Stimulated activated naive B cell treated with anti-CD40 and anti-IgM and Interleukin-4, amounts not matched to agents 10 μg/mL and 1 μg/mL and 100 μg/mL, for 72 hours (primary cell): ENCODE results near the gene KDELR3.

Source experiments
- ATAC-seq, 2 donors: fragments of 150-1000 bp; cut with Tn5 transposase; replicated peaks; 2 replicates each; pipeline ENCODE4 v1.10.0; 2021; ENCODE audit warnings: moderate library complexity in 1 of 2
- DNase-seq: peaks from one replicate; pipeline ENCODE4 v3.0.0; 2021
- H3K27ac Mint-ChIP-seq: one replicate; pipeline ENCODE4 v1.8.0; 2022; ENCODE audit warnings: mild to moderate bottlenecking, mixed read lengths
- H3K27me3 Mint-ChIP-seq, 2 donors: one replicate each; pipeline ENCODE4 v1.8.0; 2022; ENCODE audit warnings: mixed read lengths in 2 of 2
- H3K36me3 Mint-ChIP-seq, 2 donors: one replicate each; pipeline ENCODE4 v1.8.0; 2022; ENCODE audit warnings: mixed read lengths in 2 of 2, mild to moderate bottlenecking in 1 of 2
- H3K4me1 Mint-ChIP-seq, 2 donors: one replicate each; pipeline ENCODE4 v1.8.0; 2022; ENCODE audit warnings: mixed read lengths in 2 of 2, mild to moderate bottlenecking in 1 of 2
- H3K4me3 Mint-ChIP-seq, 2 donors: one replicate each; pipeline ENCODE4 v1.8.0; 2022; ENCODE audit warnings: mild to moderate bottlenecking in 2 of 2, mixed read lengths in 2 of 2, moderate library complexity in 1 of 2
- H3K9me3 Mint-ChIP-seq, 2 donors: one replicate each; pipeline ENCODE4 v1.8.0; 2022; ENCODE audit warnings: mixed read lengths in 2 of 2, mild to moderate bottlenecking in 1 of 2

Gene KDELR3

GRCh38 chr22:38448945-38449745, 18.8 kb upstream of the KDELR3 start:
- Mint-ChIP-seq H3K4me3 (no peak overlapping the region), H3K36me3 (no peaks in the 10 kb centered on the region), H3K27ac (no peak overlapping the region), H3K4me1 (peaks cover 3 to 4% of the 10 kb centered on the region in 2 donors), H3K27me3 (peaks cover 49 to 89% of the 10 kb centered on the region in 2 donors), H3K9me3 (no peaks in the 10 kb centered on the region)
- ATAC-seq (no peak), DNase-seq (no peak)

- no peaks in the 10 kb centered on the region for H3K36me3 Mint-ChIP-seq
- H3K27ac Mint-ChIP-seq, result no peak overlapping the region
- ATAC-seq (no peak), DNase-seq (no peak)
- H3K4me3 Mint-ChIP-seq, result no peak overlapping the region
- peaks cover 7 to 9% of the 10 kb centered on the region in 2 donors for H3K4me1 Mint-ChIP-seq
- H3K9me3 Mint-ChIP-seq, result no peaks in the 10 kb centered on the region
- peaks cover 53 to 89% of the 10 kb centered on the region in 2 donors for H3K27me3 Mint-ChIP-seq
Observed at GRCh38 chr22:38449776-38450175, 18.1 kb upstream of the KDELR3 start.

- H3K4me3 Mint-ChIP-seq, result no peak overlapping the region
- ATAC-seq (no peak), DNase-seq (no peak)
- peaks cover 50 to 83% of the 10 kb centered on the region in 2 donors for H3K27me3 Mint-ChIP-seq
- no peak overlapping the region for H3K27ac Mint-ChIP-seq
- H3K9me3 Mint-ChIP-seq, result no peaks in the 10 kb centered on the region
- H3K36me3 Mint-ChIP-seq, result no peaks in the 10 kb centered on the region
- H3K4me1 Mint-ChIP-seq, result peaks cover 7 to 9% of the 10 kb centered on the region in 2 donors
Observed at GRCh38 chr22:38450234-38450797, 17.6 kb upstream of the KDELR3 start.

- no peak overlapping the region for H3K27ac Mint-ChIP-seq
- H3K9me3 Mint-ChIP-seq, result no peaks in the 10 kb centered on the region
- peaks cover 52 to 78% of the 10 kb centered on the region in 2 donors for H3K27me3 Mint-ChIP-seq
- ATAC-seq, result no peak
- no peak for DNase-seq
- no peak overlapping the region for H3K4me3 Mint-ChIP-seq
- H3K36me3 Mint-ChIP-seq, result no peaks in the 10 kb centered on the region
- peaks cover 8 to 9% of the 10 kb centered on the region in 2 donors for H3K4me1 Mint-ChIP-seq
Observed at GRCh38 chr22:38451404-38451803, 16.5 kb upstream of the KDELR3 start.

GRCh38 chr22:38451864-38452263, 16.0 kb upstream of the KDELR3 start:
- Mint-ChIP-seq H3K9me3 (no peaks in the 10 kb centered on the region), H3K27ac (no peak overlapping the region)
- no peak for ATAC-seq

GRCh38 chr22:38452373-38453065, 15.4 kb upstream of the KDELR3 start:
- DNase-seq (no peak), ATAC-seq (no peak)
- Mint-ChIP-seq H3K27ac (no peak overlapping the region), H3K4me1 (peaks cover 9 to 14% of the 10 kb centered on the region in 2 donors), H3K4me3 (no peak overlapping the region), H3K27me3 (peaks cover 64 to 85% of the 10 kb centered on the region in 2 donors), H3K9me3 (no peaks in the 10 kb centered on the region), H3K36me3 (no peaks in the 10 kb centered on the region)

More at GRCh38 chr22:38451864-38452263, 16.0 kb upstream of the KDELR3 start:
- no peak for DNase-seq
- no peaks in the 10 kb centered on the region for H3K36me3 Mint-ChIP-seq
- H3K4me1 Mint-ChIP-seq, result peaks cover 9 to 13% of the 10 kb centered on the region in 2 donors
- peaks cover 57 to 82% of the 10 kb centered on the region in 2 donors for H3K27me3 Mint-ChIP-seq
- no peak overlapping the region for H3K4me3 Mint-ChIP-seq

- no peak overlapping the region for H3K4me3 Mint-ChIP-seq
- no peak for ATAC-seq
- H3K4me1 Mint-ChIP-seq, result peaks cover 9 to 14% of the 10 kb centered on the region in 2 donors
- H3K27ac Mint-ChIP-seq, result no peak overlapping the region
- peaks cover 70 to 86% of the 10 kb centered on the region in 2 donors for H3K27me3 Mint-ChIP-seq
- no peaks in the 10 kb centered on the region for H3K9me3 Mint-ChIP-seq
- DNase-seq, result no peak
- H3K36me3 Mint-ChIP-seq, result no peaks in the 10 kb centered on the region
Observed at GRCh38 chr22:38453066-38453672, 14.7 kb upstream of the KDELR3 start.

GRCh38 chr22:38453996-38454352, 13.9 kb upstream of the KDELR3 start:
- H3K9me3 Mint-ChIP-seq, result no peaks in the 10 kb centered on the region
- peaks cover 9 to 14% of the 10 kb centered on the region in 2 donors for H3K4me1 Mint-ChIP-seq
- ATAC-seq, result peak; percentile 13 to 17
- H3K4me3 Mint-ChIP-seq, result peak overlapping the region; percentile 79 to 84
- H3K36me3 Mint-ChIP-seq, result no peaks in the 10 kb centered on the region
- peaks cover 78 to 86% of the 10 kb centered on the region in 2 donors for H3K27me3 Mint-ChIP-seq
- H3K27ac Mint-ChIP-seq, result no peak overlapping the region
- no peak for DNase-seq

- peak overlapping the region; percentile 79 to 84 for H3K4me3 Mint-ChIP-seq
- H3K27ac Mint-ChIP-seq, result no peak overlapping the region
- H3K9me3 Mint-ChIP-seq, result no peaks in the 10 kb centered on the region
- H3K36me3 Mint-ChIP-seq, result no peaks in the 10 kb centered on the region
- no peak for DNase-seq
- H3K4me1 Mint-ChIP-seq, result peaks cover 9 to 17% of the 10 kb centered on the region in 2 donors
- ATAC-seq, result peak; percentile 41 to 57
- H3K27me3 Mint-ChIP-seq, result peaks cover 82 to 86% of the 10 kb centered on the region in 2 donors
Observed at GRCh38 chr22:38454353-38455075, 13.4 kb upstream of the KDELR3 start.

GRCh38 chr22:38455076-38455529, 12.8 kb upstream of the KDELR3 start, which contains the start of gene KCNJ4:
Gene KCNJ4, minus strand, starts transcription at chr22:38455199. Its CDS starts 27,067 bp downstream, at chr22:38428132.
- DNase-seq (no peak), ATAC-seq (peak in 1 of 2 donors; percentile 6)
- Mint-ChIP-seq H3K4me3 (peak within 1 kb of the TSS; percentile 79 to 84), H3K27me3 (peaks cover 77 to 80% of the 10 kb centered on the region in 2 donors), H3K27ac (no peak within 1 kb of the TSS), H3K36me3 (no peaks in the 10 kb centered on the region), H3K9me3 (no peaks in the 10 kb centered on the region), H3K4me1 (peaks cover 9 to 17% of the 10 kb centered on the region in 2 donors)

- Mint-ChIP-seq H3K9me3 (no peaks in the 10 kb centered on the region), H3K4me3 (peak overlapping the region; percentile 67 to 73), H3K36me3 (no peaks in the 10 kb centered on the region), H3K27ac (no peak overlapping the region), H3K4me1 (peaks cover 12 to 21% of the 10 kb centered on the region in 2 donors), H3K27me3 (peaks cover 77 to 80% of the 10 kb centered on the region in 2 donors)
- ATAC-seq (no peak), DNase-seq (no peak)
Observed at GRCh38 chr22:38455530-38456271, 12.2 kb upstream of the KDELR3 start.

- H3K9me3 Mint-ChIP-seq, result no peaks in the 10 kb centered on the region
- DNase-seq (no peak), ATAC-seq (no peak)
- peaks cover 80% of the 10 kb centered on the region in 2 donors for H3K27me3 Mint-ChIP-seq
- H3K4me3 Mint-ChIP-seq, result peak overlapping the region; percentile 67 to 73
- H3K27ac Mint-ChIP-seq, result peak overlapping the region; percentile 44
- H3K36me3 Mint-ChIP-seq, result no peaks in the 10 kb centered on the region
- H3K4me1 Mint-ChIP-seq, result peaks cover 19 to 22% of the 10 kb centered on the region in 2 donors
Observed at GRCh38 chr22:38456272-38456835, 11.5 kb upstream of the KDELR3 start.
